Fibroblast of pulmonary artery (primary cell): ENCODE measurements around the gene ICA1.

Experiments used
- DNase-seq: peaks from one replicate; pipeline ENCODE4 v3.0.0-alpha.2; 2010; ENCODE audit warnings: low read depth
- H3K4me3 ChIP-seq: replicated peaks from 2 replicates; pipeline ENCODE4 v1.5.1; 2011; ENCODE audit warnings: low read depth, mild to moderate bottlenecking, control low read depth, low read length, moderate library complexity
- TF ChIP-seq, protein P1 (sequence below): IDR thresholded peaks from 2 replicates; pipeline ENCODE4 v1.5.1; 2011; ENCODE audit warnings: mild to moderate bottlenecking, control low read depth, low read length, inconsistent platforms; ENCODE audit errors: missing control alignments

The ICA1 gene

GRCh38 chr7:8126601-8127167, 135.3 kb downstream of the ICA1 start:
- no peak for DNase-seq
- H3K4me3 ChIP-seq = no peak overlapping the region
- TF ChIP-seq, protein P1, sequence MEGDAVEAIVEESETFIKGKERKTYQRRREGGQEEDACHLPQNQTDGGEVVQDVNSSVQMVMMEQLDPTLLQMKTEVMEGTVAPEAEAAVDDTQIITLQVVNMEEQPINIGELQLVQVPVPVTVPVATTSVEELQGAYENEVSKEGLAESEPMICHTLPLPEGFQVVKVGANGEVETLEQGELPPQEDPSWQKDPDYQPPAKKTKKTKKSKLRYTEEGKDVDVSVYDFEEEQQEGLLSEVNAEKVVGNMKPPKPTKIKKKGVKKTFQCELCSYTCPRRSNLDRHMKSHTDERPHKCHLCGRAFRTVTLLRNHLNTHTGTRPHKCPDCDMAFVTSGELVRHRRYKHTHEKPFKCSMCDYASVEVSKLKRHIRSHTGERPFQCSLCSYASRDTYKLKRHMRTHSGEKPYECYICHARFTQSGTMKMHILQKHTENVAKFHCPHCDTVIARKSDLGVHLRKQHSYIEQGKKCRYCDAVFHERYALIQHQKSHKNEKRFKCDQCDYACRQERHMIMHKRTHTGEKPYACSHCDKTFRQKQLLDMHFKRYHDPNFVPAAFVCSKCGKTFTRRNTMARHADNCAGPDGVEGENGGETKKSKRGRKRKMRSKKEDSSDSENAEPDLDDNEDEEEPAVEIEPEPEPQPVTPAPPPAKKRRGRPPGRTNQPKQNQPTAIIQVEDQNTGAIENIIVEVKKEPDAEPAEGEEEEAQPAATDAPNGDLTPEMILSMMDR = no peak

DNA sequence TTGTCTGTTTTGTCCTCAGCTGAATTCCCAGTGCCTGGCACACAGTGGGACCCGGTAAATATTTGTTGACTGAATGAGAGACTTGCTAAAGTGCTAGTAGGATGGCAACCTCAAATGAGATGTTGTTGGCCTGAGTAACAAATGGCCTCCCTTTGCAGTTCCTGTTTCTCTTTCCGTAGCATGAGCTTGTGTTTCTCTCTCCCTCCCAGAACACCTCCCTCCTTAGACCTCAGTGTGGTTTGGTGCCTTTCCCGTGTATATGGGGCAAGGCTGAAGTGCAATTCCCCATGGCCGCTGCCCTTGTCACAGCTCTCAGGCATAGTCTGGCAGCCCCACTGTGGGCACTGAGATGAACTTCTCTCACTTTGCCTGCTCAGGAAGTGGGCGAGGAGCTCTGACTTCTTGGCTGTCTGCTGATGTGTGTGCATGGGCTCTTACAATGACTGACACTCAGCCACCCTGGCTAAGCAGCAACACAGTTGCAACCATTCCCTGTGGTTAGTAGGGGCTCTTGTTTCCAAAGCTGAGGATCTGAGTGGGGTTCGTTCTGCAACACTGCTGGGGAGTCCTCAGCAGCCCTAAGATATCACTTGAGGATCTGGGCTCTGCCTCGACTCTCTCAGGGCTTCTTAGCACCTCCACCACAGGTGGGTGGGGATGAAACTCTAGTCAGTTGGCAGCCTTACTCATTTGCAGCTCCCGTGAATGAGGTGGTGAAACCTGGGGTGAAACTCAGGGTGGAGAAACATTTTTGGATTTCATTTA, 136.1 kb downstream of the ICA1 start:
- TF ChIP-seq, protein P1 = no peak
- no peak for DNase-seq
- no peak overlapping the region for H3K4me3 ChIP-seq

GRCh38 chr7:8121243-8121642, 140.7 kb downstream of the ICA1 start:
- no peak overlapping the region for H3K4me3 ChIP-seq
- no peak for DNase-seq
- TF ChIP-seq, protein P1 = no peak

DNA sequence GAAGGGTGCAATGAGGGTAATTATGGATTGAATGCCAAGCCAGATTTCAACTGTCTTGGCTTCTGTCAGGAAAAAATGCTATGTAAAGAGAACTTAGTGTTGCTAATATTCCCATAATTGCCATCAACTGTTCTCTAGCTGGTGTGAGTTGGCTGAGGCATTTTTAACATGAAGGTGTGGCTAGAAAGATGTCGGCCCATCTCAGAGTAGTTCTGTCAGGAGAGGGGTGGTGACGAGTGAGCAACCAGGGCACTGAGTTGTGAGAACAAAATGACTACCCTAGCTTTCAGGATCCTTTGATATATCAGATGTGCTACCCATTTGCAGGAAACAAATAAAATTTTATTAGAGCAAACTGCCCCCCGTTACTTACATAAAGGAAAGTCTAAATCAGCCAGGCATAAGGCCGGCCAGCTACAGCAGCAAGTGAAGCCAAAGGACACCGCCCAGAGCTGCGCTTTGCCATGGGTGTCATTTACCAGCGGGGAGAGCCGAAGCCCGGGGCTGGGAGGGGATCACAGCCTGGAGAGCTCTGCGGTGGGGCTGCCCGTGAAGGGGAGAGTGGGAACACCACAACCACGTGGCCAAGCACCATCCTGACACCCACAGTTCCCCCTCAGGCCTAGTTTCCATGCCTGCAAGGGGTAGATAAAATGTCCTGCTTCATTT, 141.4 kb downstream of the ICA1 start:
- no peak overlapping the region for H3K4me3 ChIP-seq
- TF ChIP-seq, protein P1 = no peak
- no peak for DNase-seq

DNA sequence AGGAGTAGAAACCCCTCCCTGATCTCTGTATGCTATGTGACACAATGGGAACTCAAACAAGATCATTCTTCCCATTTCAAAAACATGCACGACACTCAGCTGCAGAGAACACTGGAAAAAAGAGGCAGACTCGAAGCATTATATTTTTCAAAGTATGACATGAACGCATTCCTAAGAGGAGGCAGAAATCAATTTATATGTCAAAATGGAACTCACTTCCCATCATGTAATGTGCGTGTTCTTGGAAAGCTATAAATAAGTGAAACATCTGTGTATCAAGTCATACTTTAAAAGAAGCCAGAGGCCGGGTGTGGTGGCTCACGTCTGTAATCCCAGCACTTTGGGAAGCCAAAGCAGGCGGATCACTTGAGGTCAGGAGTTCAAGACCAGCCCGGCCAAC, 142.7 kb downstream of the ICA1 start:
- TF ChIP-seq, protein P1 = no peak
- DNase-seq = no peak
- H3K4me3 ChIP-seq = no peak overlapping the region

- H3K4me3 ChIP-seq = no peak overlapping the region
- TF ChIP-seq, protein P1 = no peak
Observed at GRCh38 chr7:8117195-8117594, 144.8 kb downstream of the ICA1 start.

More at GRCh38 chr7:8117195-8117594, 144.8 kb downstream of the ICA1 start:
- DNase-seq = no peak
